ENCODE results near the gene KLRF2.

Gene KLRF2

DNA sequence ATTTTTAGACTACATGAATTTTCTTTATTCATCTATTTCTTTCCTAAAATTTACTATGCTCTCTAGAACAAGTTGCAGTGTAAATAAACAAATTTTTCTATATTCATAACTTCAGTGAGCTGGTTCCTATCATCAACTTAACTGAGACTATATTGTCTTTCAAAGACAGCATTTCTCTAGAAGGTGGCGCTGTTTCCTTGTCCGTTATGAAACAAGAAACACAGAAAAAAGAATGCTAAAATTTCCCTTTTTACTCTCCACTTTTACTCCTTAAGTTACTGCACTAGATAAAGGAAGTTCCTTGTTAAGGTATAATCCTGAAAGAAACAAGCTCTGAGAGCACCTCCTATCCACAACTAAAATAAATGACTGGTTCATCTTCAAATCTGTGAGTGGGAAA, 59.1 kb downstream of the KLRF2 start:
- peak in 1 of 5 experiments; percentile 49 for DNase-seq

DNA sequence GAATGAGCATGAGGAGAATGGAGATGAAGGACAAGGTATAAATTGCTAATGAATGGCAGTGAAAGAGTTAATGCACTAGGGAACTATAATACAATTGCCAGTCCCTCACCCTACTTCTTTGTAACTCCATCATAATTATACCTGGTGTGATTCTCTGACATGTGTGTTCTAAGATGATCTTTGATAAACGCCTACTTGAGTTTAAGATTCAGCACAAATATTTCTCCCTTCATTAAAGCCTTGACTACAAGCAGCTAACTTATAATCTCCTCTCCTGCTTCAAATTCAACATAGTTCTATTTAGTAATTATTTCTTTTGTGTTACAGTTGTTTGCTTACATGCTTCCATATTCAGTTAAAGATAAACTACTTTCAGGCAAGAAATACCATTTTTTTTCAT, 60.5 kb downstream of the KLRF2 start:
- no peak for DNase-seq

DNA sequence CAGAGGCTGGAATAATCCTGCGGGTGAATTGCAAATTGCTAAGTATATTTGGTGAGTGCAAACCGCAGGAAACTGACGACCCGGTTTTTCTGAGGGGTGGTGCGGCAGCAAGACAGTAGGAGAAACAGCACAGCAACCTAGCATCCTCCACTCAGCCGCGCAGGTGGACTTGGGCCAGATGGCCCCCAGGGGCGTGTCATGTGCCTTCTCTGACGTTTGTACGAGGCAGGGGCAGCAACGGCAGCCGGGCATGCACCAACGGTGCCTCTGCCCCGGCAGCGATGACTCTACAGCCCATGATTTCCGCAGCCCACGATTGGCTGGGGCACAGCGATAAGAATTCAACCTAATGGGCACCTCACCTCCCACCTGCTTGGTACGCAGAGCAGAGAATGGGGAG, 62.0 kb downstream of the KLRF2 start:
- DNase-seq = peak in 2 of 5 experiments; percentile 17 to 39

DNA sequence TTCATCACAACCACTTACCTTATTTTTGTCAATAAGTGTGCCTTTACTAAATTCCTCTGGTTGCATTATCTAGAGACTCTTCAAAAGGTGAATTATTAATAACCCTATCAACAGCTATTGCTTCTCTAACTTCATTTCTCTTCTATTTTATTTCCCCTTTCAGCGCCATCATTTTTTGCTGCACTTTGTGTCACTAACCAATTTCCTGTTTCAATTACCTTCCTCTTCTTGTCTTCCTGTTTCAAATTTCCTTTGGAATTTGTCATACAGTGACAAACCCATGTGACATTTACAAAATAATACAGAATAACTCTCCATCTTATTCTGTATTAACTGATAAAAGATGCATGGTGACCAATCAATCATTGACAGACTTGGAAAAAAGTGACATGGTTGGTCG, 63.1 kb downstream of the KLRF2 start:
- no peak for DNase-seq

Measured in T-helper 2 cell (primary cell).